Body of pancreas (tissue), 4 donors: ENCODE results near the gene KIF24.

Source experiments
- POLR2A ChIP-seq, 3 donors: fragments of 450-650 bp; IDR thresholded peaks; one replicate each; pipeline ENCODE4 v1.6.1; 2016; ENCODE audit warnings: antibody characterized with exemption in 3 of 3, mild to moderate bottlenecking in 2 of 3
- TF ChIP-seq, protein P1 (sequence below), 7 experiments: fragments of 450-650 bp in 4 of 7; fragments of 200-600 bp in 3 of 7; sonication (generic) in 3 of 7; IDR thresholded peaks; one replicate each; pipeline ENCODE4 v1.5.1; 2016 to 2019; ENCODE audit warnings: antibody characterized with exemption in 7 of 7

DNA sequence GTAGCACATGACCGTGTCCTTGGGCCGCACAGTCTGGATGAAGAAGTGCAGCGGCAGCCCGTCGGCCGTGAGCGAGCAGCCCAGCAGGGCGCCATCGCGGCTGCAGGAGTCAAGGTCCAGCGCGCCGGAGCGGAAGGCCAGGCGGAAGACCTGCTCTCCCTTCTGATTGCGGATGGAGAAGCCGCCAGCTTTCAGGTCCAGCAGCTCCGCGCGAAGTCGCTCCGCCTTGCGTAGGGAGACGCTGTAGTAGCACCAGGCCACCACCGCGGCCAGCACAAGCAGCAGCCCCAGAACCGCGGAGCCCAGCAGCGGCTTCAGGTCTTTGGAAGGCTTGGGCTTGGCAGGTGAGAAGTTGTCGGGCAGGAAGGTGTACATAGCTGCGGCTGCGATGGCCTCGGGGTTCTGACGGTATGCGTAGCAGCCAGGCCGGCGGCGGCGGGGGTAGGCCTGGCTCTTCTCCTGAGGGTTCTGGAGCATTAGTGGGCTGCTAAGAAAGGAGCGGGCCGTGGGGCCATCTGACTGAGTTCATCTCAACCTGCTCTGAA, 43.5 kb upstream of the KIF24 start:
- TF ChIP-seq, protein P1, sequence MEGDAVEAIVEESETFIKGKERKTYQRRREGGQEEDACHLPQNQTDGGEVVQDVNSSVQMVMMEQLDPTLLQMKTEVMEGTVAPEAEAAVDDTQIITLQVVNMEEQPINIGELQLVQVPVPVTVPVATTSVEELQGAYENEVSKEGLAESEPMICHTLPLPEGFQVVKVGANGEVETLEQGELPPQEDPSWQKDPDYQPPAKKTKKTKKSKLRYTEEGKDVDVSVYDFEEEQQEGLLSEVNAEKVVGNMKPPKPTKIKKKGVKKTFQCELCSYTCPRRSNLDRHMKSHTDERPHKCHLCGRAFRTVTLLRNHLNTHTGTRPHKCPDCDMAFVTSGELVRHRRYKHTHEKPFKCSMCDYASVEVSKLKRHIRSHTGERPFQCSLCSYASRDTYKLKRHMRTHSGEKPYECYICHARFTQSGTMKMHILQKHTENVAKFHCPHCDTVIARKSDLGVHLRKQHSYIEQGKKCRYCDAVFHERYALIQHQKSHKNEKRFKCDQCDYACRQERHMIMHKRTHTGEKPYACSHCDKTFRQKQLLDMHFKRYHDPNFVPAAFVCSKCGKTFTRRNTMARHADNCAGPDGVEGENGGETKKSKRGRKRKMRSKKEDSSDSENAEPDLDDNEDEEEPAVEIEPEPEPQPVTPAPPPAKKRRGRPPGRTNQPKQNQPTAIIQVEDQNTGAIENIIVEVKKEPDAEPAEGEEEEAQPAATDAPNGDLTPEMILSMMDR (IDR thresholded peaks at IDR 0.05), result no peak
- no peak for TF ChIP-seq POLR2A (IDR thresholded peaks at IDR 0.05)
